Measurements from ENCODE around the gene ZNF540.
"Not testable (repeated sequence)": the region's sequence is repeated elsewhere in the genome, so short reads cannot be mapped to it uniquely, and the experiment has no call there.

ZNF540 gene

GRCh38 chr19:37594304-37594981 is at the start of gene ZNF540, which contains the start of gene ZNF571:
Gene ZNF540, plus strand, starts transcription at chr19:37594876. Its CDS starts 3,572 bp downstream, at chr19:37598448.
Gene ZNF571, minus strand, starts transcription at chr19:37594792. Its CDS starts 8,116 bp downstream, at chr19:37586676.
- DNase-seq: peak; percentile 98

DNA sequence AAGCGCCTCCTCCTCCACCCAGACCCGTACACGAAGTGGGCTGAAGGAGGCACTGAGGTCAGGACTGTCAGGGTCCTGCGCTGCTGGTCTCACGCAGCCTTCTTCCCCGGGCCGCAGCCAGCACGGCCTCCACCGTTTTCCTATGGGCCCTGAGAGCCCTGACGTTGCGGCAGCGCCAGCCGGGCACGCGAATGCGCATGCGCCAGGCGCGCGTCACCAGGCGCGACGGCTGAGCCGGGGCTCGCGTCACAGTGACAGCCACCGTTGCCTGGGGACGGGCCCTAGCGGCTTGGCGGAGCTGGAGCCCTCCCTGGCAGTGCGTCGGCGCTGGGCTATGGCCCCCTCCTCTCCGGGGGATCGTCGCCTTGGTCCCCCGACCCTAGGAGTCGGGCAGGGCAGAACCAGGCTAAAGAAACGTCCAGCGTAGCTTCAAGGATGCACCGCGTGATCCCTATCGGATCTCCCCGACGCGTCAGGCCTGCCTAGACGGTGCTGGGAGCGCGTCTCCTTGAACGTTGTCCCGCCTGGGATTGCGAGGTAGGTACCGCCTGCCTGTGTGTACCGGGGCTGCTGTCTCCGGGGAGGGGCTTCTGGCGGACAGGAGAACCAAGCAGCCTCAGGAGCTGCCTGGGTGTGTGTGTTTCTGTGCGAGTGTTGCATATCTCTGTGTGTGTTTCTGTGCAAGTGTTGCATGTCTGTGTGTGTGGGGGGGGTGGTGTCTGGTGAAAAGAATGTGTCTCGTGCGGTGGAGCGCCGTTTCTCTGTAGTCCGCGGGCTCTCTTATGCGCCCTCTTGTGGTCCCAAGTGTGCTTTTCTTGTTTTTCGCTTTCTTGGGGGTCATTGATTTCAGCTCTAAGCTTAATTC is 43.3 kb upstream of the ZNF540 start:
- DNase-seq: no peak

- DNase-seq: no peak
These were observed 31.2 kb upstream of the ZNF540 start for GRCh38 chr19:37563518-37563917.

DNA sequence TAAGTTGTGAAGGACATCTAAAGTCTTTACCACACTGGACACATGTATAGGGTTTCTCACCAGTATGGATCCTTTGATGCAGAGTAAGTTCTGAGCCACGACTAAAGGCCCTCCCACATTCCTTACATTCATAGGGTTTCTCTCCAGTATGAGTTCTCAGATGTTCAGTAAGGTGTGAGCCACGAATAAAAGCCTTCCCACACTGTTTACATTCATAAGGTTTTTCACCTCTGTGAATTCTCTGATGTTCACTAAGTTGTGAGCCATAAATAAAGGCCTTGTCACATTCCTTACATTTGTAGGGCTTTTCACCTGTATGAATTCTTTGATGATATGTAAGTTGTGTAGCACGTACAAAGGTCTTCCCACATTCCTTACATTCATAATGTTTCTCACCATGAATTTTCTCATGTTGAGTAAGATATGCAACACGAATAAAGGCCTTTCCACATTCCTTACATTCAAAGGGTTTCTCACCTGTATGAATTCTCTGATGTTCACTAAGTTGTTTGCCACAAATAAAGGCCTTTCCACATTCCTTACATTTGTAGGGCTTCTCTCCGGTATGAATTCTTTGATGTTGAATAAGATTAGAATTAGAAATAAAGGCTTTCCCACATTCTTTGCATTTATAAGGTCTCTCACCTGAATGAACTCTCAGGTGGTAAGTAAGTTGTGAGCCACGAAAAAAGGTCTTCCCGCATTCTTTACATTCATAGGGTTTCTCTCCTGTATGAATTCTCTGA is 29.9 kb upstream of the ZNF540 start:
- DNase-seq: no peak

DNA sequence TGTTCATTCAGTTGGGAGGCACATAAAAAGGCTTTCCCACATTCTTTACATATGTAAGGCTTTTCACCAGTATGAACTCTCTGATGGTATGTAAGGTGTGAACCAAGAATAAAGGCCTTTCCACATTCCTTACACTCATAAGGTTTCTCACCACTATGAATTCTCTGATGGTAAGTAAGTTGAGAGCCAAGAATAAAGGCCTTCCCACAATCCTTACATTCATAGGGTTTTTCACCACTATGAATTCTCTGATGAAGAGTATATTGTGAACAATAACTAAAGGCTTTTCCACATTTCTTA is 29.4 kb upstream of the ZNF540 start:
- no peak for DNase-seq

DNA sequence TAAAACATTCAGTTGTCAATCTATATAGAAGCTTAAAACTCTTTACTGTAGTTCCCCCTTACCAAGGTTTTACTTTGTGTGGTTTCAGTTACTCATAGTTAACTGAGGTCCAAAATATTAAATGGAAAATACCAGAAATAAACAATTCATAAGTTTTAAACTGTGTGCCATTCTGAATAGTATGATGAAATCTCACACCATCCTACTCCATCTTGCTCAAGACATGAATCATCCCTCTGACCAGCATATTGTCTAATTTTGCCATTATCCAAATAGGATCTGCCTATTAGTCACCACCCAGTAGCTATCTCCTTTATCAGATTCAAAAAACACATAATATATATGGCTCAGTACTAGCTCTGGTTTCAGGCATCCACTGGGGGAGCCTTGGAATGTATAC is 22.5 kb upstream of the ZNF540 start:
- no peak for DNase-seq

GRCh38 chr19:37583340-37583739 is 11.3 kb upstream of the ZNF540 start:
- no peak for DNase-seq

GRCh38 chr19:37593996-37594303 is 726 bp upstream of the ZNF540 start:
- DNase-seq: no peak

DNA sequence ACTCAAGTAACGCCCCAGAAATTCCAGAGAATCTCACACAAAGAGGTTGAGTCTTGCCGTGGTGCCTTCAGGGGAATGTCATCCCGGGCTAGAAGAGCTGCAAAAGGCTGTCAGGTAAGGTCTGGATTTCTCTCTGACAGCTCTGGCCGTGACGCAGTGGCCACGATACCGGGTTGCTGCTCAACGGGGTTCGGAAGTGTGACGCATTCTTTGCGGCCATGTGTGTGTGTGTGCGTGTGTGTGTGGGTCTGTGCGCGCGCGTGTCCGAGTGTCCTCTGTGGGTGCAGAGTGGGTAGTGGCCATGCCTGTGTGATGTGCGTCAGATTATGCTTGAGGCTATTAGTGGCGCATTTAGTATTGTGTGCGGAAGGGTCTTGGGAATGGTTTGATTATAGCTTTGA is 306 bp downstream of the ZNF540 start:
- no peak for DNase-seq

- no peak for DNase-seq
These were observed 40.7 kb downstream of the ZNF540 start for GRCh38 chr19:37635076-37636056.

DNA sequence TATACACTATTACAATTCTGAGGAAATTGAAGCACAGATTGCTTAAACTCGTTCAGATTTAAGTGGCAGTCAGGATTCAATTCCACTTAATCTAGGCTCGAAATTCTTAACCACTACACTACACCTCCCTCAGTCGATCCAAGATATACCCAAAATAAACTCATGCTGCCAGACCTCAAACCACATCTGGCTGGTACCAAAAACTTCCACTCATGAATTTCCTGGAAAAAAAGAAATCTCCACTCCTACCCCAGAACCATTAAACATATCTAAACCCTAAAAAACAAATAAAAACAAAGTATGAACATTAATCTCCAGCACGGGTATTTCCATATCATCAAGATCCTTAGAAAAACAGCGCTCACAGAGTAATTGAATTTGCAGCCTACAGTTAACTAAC is 59.4 kb downstream of the ZNF540 start:
- DNase-seq: no peak

GRCh38 chr19:37654629-37655300 is 60.1 kb downstream of the ZNF540 start:
- peak; percentile 64 for DNase-seq

DNA sequence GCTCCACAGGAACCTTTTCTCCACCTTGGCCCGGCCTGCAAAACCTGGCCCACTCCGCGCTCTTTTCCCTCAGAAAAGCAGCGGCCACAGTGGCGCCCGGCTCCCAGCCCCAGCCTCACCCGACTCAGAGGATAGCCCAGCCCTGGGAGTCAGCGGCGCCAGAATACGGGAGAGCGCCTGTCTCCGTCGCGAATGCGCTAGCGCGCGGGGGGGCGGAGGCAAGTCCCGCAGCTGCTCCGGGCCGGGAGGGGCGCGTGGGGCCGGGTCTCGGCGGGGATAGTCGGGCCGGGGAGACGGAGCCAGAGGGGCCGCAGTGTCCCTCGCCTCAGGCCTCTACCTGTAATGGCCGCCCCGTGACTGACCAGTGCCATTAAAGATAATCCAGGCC is 60.6 kb downstream of the ZNF540 start, which contains the start of gene ZFP30:
TSS of gene ZFP30 (minus strand) at position 165 of the 388 bp plus-strand sequence. CDS start 7,643 bp downstream, outside the sequence.
- DNase-seq: peak; percentile 97

DNA sequence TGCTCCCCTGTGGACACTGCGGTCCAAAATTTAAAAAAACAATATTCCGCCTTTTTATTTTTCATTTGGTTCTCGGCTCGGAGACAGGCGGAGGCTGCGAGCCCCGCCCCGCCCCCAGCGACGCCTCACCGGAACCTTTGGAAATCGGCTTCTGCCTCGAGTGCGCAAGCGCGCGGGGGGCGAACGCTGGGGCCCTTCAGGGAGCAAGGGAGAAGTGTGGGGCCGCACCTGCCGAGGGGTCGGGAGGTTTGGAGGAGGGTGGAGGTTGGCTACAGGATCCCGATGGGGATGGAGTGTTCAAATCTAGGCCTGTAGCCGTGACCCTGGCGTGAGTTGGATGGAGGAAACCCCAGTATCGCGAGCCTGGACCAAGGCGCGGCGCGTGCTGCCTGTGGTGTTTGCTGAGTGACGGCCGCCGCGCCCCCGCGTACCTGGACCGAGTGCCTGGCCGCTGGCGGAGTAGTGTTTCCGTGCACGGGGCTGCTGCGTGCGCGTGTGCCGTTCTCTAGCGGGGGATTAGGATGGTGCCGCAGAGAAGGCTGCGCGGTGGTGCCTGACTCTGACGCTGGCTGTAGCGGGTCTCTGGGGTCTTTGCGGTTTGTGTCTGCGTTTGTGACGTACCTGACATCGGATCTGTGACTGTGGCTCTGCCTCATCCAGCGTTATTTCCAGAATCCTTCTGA is 61.2 kb downstream of the ZNF540 start:
- DNase-seq: peak; percentile 93

DNA sequence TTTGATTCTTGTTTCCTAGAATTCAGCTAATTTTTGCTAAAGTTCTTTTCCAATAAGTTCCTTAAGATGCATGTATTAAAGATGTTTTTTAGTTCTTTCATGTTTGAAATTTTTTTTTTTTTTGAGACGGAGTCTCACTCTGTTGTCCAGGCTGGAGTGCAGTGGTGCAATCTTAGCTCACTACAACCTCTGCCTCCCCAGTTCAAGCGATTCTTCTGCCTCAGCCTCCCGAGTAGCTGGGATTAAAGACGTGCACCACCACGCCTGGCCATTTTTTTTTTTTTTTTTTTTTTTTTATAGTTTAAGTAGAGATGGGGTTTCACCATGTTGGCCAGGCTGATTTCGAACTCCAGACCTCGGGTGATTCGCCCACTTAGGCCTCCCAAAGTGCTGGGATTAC is 62.5 kb downstream of the ZNF540 start:
- DNase-seq: not testable (repeated sequence)
